Medulla oblongata (tissue), 1 donor: Measurements from ENCODE around the gene BSND.

Experiments used
- DNase-seq: peaks from one replicate; pipeline ENCODE4 v3.0.0-alpha.2; 2015; ENCODE audit errors: extremely low spot score

The BSND gene

GRCh38 chr1:55045430-55045829 lies 46.7 kb downstream of the BSND start:
- no peak for DNase-seq

GRCh38 chr1:55046871-55047270 lies 48.1 kb downstream of the BSND start:
- DNase-seq, result no peak

GRCh38 chr1:55047611-55048010 lies 48.9 kb downstream of the BSND start:
- DNase-seq, result no peak

- DNase-seq, result no peak
These were observed 49.9 kb downstream of the BSND start for GRCh38 chr1:55048453-55049270.

- no peak for DNase-seq
These were observed 50.7 kb downstream of the BSND start for GRCh38 chr1:55049271-55049913.

- DNase-seq, result no peak
These were observed 51.2 kb downstream of the BSND start for GRCh38 chr1:55049914-55050278.

GRCh38 chr1:55050283-55050682 lies 51.5 kb downstream of the BSND start:
- DNase-seq, result peak; percentile 40

- DNase-seq, result no peak
These were observed 52.4 kb downstream of the BSND start for GRCh38 chr1:55051169-55051568.

GRCh38 chr1:55051621-55052020 lies 52.9 kb downstream of the BSND start:
- no peak for DNase-seq

GRCh38 chr1:55052221-55053142 lies 53.7 kb downstream of the BSND start:
- DNase-seq, result no peak

GRCh38 chr1:55053265-55053954 lies 54.7 kb downstream of the BSND start:
- no peak for DNase-seq

GRCh38 chr1:55054396-55054795 lies 55.7 kb downstream of the BSND start:
- DNase-seq, result no peak

GRCh38 chr1:55055084-55055882 lies 56.5 kb downstream of the BSND start:
- DNase-seq, result no peak

- DNase-seq, result no peak
These were observed 57.4 kb downstream of the BSND start for GRCh38 chr1:55055951-55056631.

- DNase-seq, result no peak
These were observed 57.9 kb downstream of the BSND start for GRCh38 chr1:55056632-55056992.

GRCh38 chr1:55057270-55057955 lies 58.7 kb downstream of the BSND start:
- DNase-seq, result no peak

- no peak for DNase-seq
These were observed 59.2 kb downstream of the BSND start for GRCh38 chr1:55057956-55058298.

GRCh38 chr1:55059302-55060132 lies 60.8 kb downstream of the BSND start:
- no peak for DNase-seq
